ENCODE data around the gene NPAS4.

- TF ChIP-seq CTCF (IDR thresholded peaks at IDR 0.05; ENCODE audit: borderline replicate concordance, extremely low read depth, low read length, poor library complexity, severe bottlenecking) = no peak
- no peak for TF ChIP-seq EZH2 (IDR thresholded peaks at IDR 0.05; ENCODE audit: borderline replicate concordance, low read depth, low read length, severe bottlenecking)
Observed at GRCh38 chr11:66426314-66426713, 5.5 kb downstream of the NPAS4 start.
